CD4-positive, alpha-beta T cell treated with Interleukin-21 for 1 hour (primary cell): ENCODE data around the gene DNAJC17.

Experiments
- DNase-seq: peaks from one replicate; pipeline ENCODE4 v3.0.0-alpha.2; 2020

DNAJC17 gene

GRCh38 chr15:40731034-40731433 is 76.2 kb downstream of the DNAJC17 start:
- no peak for DNase-seq

- DNase-seq = no peak
These were observed 83.4 kb downstream of the DNAJC17 start for GRCh38 chr15:40723919-40724318.

- no peak for DNase-seq
These were observed 84.3 kb downstream of the DNAJC17 start for GRCh38 chr15:40722934-40723333.

GRCh38 chr15:40722354-40722753 is 84.9 kb downstream of the DNAJC17 start:
- DNase-seq = no peak

GRCh38 chr15:40721701-40722100 is 85.6 kb downstream of the DNAJC17 start:
- DNase-seq = no peak

GRCh38 chr15:40716165-40716564 is 91.1 kb downstream of the DNAJC17 start:
- DNase-seq = no peak
